ENCODE measurements around the gene AGAP1.

DNA sequence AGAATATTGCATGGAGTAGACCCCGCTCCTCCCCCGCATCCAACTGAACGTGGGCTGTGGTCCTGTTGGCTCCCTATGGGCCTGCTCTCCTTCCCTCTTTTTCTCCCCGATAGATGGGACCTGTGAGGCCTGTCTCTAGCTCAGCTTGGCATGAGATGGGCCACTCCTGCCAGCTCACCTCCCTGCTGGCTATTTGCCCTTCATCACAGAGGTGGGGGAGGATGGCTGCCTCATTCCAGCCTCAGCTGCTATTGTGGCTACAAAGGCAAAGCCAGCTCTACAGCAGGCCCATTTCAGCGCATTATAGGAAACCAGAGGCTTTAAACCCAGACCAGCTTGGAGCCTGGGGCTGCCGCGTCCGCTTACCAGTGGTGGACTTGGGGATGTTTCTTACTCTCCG, 360.4 kb downstream of the AGAP1 start:
- TF ChIP-seq, protein P1, sequence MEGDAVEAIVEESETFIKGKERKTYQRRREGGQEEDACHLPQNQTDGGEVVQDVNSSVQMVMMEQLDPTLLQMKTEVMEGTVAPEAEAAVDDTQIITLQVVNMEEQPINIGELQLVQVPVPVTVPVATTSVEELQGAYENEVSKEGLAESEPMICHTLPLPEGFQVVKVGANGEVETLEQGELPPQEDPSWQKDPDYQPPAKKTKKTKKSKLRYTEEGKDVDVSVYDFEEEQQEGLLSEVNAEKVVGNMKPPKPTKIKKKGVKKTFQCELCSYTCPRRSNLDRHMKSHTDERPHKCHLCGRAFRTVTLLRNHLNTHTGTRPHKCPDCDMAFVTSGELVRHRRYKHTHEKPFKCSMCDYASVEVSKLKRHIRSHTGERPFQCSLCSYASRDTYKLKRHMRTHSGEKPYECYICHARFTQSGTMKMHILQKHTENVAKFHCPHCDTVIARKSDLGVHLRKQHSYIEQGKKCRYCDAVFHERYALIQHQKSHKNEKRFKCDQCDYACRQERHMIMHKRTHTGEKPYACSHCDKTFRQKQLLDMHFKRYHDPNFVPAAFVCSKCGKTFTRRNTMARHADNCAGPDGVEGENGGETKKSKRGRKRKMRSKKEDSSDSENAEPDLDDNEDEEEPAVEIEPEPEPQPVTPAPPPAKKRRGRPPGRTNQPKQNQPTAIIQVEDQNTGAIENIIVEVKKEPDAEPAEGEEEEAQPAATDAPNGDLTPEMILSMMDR (IDR thresholded peaks at IDR 0.05) = no peak
- no peak for TF ChIP-seq POLR2A (IDR thresholded peaks at IDR 0.05)

All from right lobe of liver (tissue), 4 donors.